Activated CD8-positive, alpha-beta T cell treated with anti-CD3 and anti-CD28 coated beads, Interleukin-2, amount 10 ng/mL, durations not matched to agents 7 days and 5 days (primary cell): ENCODE results near the gene ELMO1. TPM values are rescaled to one million over a fixed set of nuclear protein-coding genes. Genes with fewer than 3 reads are reported as not detected.

Source experiments
- ATAC-seq: fragments of 150-1000 bp; cut with Tn5 transposase; one replicate; pipeline ENCODE4 v1.10.0; 2021; ENCODE audit warnings: moderate library complexity
- CTCF ChIA-PET: fragments of 350-600 bp; sonication (Branson Sonifier 250); formaldehyde crosslinking; loops from one replicate; lab custom pipeline; 2021; ENCODE audit warnings: antibody characterized with exemption; lab: Charles Lee
- POLR2A ChIA-PET: fragments of 350-600 bp; sonication (Branson Sonifier 250); formaldehyde crosslinking; loops from one replicate; lab custom pipeline; 2021; ENCODE audit warnings: antibody characterized with exemption; lab: Charles Lee
- DNase-seq: peaks from one replicate; pipeline ENCODE4 v3.0.0-alpha.2; 2020
- H3K27ac Mint-ChIP-seq: one replicate; pipeline ENCODE4 v1.8.0; 2021; ENCODE audit warnings: mild to moderate bottlenecking, mixed read lengths
- H3K27me3 Mint-ChIP-seq: one replicate; pipeline ENCODE4 v1.8.0; 2021; ENCODE audit warnings: low read depth, mixed read lengths
- H3K36me3 Mint-ChIP-seq: one replicate; pipeline ENCODE4 v1.8.0; 2021; ENCODE audit warnings: low read depth, mixed read lengths
- H3K4me1 Mint-ChIP-seq: one replicate; pipeline ENCODE4 v1.8.0; 2021; ENCODE audit warnings: low read depth, mixed read lengths
- H3K4me3 Mint-ChIP-seq: one replicate; pipeline ENCODE4 v1.8.0; 2021; ENCODE audit warnings: mild to moderate bottlenecking, mixed read lengths
- H3K9me3 Mint-ChIP-seq: one replicate; pipeline ENCODE4 v1.8.0; 2022; ENCODE audit warnings: mixed read lengths; ENCODE audit not compliant: insufficient read depth
- total RNA-seq, 2 experiments: library from RNA; stranded (reverse); gene quantifications; one replicate each; pipeline ENCODE4 v1.2.3, GENCODE V29; 2021

The ELMO1 gene
- total RNA-seq, 2 experiments from 2014 or later = 64.0 to 68.5 TPM

GRCh38 chr7:37098762-37099161 lies 349.9 kb downstream of the ELMO1 start:
- Mint-ChIP-seq H3K27me3 (no peaks in the 10 kb centered on the region), H3K4me3 (no peak overlapping the region), H3K4me1 (peaks cover 19% of the 10 kb centered on the region), H3K9me3 (no peaks in the 10 kb centered on the region), H3K27ac (no peak overlapping the region), H3K36me3 (peaks cover 35% of the 10 kb centered on the region)
- ChIA-PET POLR2A (no interaction called here), CTCF (interaction anchor here (0.9 to 1.2 kb wide), 2 partner anchors 83 to 350 kb away, joined by 3 read pairs; no protein-coding TSS in a partner anchor)
- no peak for ATAC-seq
- no peak for DNase-seq

DNA sequence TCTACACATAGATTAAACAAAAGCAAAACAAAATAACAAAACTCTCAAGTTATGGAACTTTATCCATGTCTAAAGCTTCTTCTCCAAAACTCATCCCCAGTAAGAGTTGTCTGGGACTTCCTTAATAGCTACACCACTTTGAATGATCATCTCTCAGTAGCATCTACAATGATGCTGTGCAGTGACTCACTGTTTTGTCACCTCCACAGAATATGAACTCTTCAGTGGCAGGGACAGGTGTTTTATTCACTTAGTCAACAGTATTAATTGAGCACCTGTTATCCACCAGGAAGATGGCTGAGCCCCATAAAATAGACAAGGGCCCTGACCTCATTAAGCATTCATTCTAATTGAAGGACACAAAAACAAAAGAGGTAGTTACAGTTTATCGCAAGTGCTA lies 350.7 kb downstream of the ELMO1 start:
- Mint-ChIP-seq H3K9me3 (no peaks in the 10 kb centered on the region), H3K36me3 (peaks cover 39% of the 10 kb centered on the region), H3K27me3 (no peaks in the 10 kb centered on the region), H3K27ac (no peak overlapping the region), H3K4me1 (peaks cover 19% of the 10 kb centered on the region), H3K4me3 (no peak overlapping the region)
- ChIA-PET POLR2A (no interaction called here), CTCF (interaction anchor here (0.9 kb wide), 1 partner anchor 349 kb away, joined by 3 read pairs; no protein-coding TSS in a partner anchor)
- DNase-seq (no peak), ATAC-seq (no peak)

DNA sequence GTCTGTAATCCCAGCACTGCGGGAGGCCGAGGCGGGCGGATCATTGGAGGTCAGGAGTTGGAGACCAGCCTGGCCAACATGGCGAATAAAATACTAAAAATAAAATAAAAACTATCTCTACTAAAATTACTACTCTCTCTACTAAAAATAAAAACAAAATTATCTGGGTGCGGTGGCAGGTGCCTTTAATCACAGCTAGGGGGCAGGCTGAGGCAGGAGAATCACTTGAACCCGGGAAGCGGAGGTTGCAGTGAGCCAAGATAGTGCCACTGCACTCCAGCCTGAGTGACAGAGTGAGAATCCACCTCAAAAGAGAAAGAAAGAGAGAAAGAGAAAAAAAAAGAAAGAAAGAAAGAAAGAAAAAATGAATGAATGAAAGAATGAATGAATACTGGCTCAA lies 351.4 kb downstream of the ELMO1 start:
- H3K27ac Mint-ChIP-seq = no peak overlapping the region
- POLR2A ChIA-PET = no interaction called here
- no peaks in the 10 kb centered on the region for H3K27me3 Mint-ChIP-seq
- no peak for DNase-seq
- ATAC-seq = no peak
- peaks cover 45% of the 10 kb centered on the region for H3K36me3 Mint-ChIP-seq
- CTCF ChIA-PET = no interaction called here
- no peak overlapping the region for H3K4me3 Mint-ChIP-seq
- H3K4me1 Mint-ChIP-seq = peaks cover 17% of the 10 kb centered on the region
- H3K9me3 Mint-ChIP-seq = no peaks in the 10 kb centered on the region

DNA sequence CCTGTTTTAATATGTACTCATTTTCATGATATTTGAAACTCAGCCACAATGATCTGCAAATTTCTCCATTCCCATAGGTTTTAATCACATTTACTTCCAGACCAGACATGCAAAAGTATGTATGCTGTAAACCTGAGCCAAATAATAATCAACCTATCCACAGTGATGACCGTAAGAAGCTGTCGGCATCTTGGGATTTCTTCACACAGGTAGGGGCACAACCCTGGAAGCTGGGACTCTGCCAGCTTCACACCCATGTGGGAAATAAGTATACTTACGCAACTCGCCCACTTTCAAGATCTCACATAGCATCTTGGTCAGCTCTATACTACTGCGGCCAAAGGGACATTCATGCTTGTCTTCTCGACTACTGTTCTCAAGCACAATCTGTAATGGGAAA lies 352.3 kb downstream of the ELMO1 start:
- Mint-ChIP-seq H3K9me3 (peaks cover 2% of the 10 kb centered on the region), H3K27me3 (no peaks in the 10 kb centered on the region), H3K4me3 (no peak overlapping the region), H3K27ac (no peak overlapping the region), H3K4me1 (peaks cover 14% of the 10 kb centered on the region), H3K36me3 (peaks cover 50% of the 10 kb centered on the region)
- ATAC-seq (no peak), DNase-seq (no peak)
- POLR2A ChIA-PET = interaction anchor here (0.7 kb wide), 1 partner anchor 19 kb away, joined by 3 read pairs; no protein-coding TSS in a partner anchor
- CTCF ChIA-PET = no interaction called here

DNA sequence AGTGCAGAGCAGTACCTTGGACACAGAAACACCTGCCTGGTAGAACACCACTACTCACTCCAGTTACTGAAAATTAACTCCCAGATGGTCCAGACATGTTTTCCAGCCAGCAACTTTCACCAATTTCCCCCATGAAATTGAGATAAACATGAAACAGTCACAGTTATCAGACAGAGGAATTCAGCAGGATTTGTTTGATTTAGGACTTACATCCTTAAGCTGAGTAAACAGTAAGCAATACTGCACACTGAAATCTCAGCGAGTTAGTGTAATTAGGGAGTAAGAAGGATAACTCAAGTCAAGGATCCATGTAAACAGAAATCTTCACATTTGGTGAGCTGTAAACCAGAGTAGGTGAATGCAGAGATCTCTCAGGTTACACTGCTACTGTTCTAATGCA lies 353.5 kb downstream of the ELMO1 start:
- H3K4me1 Mint-ChIP-seq = peaks cover 5% of the 10 kb centered on the region
- H3K27ac Mint-ChIP-seq = no peak overlapping the region
- ATAC-seq (no peak), DNase-seq (no peak)
- ChIA-PET POLR2A (no interaction called here), CTCF (no interaction called here)
- H3K4me3 Mint-ChIP-seq = no peak overlapping the region
- peaks cover 56% of the 10 kb centered on the region for H3K36me3 Mint-ChIP-seq
- peaks cover 2% of the 10 kb centered on the region for H3K9me3 Mint-ChIP-seq
- H3K27me3 Mint-ChIP-seq = no peaks in the 10 kb centered on the region

GRCh38 chr7:37093257-37093656 lies 355.4 kb downstream of the ELMO1 start:
- no peaks in the 10 kb centered on the region for H3K27me3 Mint-ChIP-seq
- ChIA-PET CTCF (no interaction called here), POLR2A (interaction anchor here (0.6 kb wide), 1 partner anchor 25 kb away, joined by 3 read pairs; no protein-coding TSS in a partner anchor)
- H3K4me1 Mint-ChIP-seq = peaks cover 9% of the 10 kb centered on the region
- peaks cover 2% of the 10 kb centered on the region for H3K9me3 Mint-ChIP-seq
- DNase-seq = no peak
- H3K4me3 Mint-ChIP-seq = no peak overlapping the region
- no peak for ATAC-seq
- H3K36me3 Mint-ChIP-seq = peaks cover 54% of the 10 kb centered on the region
- H3K27ac Mint-ChIP-seq = no peak overlapping the region

DNA sequence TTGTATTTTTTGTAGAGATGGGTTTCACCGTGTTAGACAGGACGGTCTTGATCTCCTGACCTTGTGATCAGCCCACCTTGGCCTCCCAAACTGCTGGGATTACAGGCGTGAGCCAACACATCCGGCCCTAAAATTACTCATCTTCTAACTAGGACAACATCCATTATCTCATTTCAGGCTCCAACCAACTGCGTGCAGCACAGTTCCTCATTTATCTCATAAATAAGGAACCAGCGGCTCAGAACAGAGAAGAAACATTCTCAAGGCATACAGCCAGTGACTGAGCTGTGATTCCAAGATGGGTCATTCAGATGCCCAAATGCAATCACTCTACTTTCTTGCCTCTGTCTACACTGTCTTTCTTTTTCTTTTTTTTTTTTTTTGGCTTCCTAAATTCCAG lies 356.1 kb downstream of the ELMO1 start:
- POLR2A ChIA-PET = no interaction called here
- H3K4me3 Mint-ChIP-seq = no peak overlapping the region
- H3K27ac Mint-ChIP-seq = no peak overlapping the region
- H3K9me3 Mint-ChIP-seq = peaks cover 2% of the 10 kb centered on the region
- peaks cover 15% of the 10 kb centered on the region for H3K4me1 Mint-ChIP-seq
- CTCF ChIA-PET = no interaction called here
- ATAC-seq (no peak), DNase-seq (no peak)
- H3K36me3 Mint-ChIP-seq = peaks cover 54% of the 10 kb centered on the region
- no peaks in the 10 kb centered on the region for H3K27me3 Mint-ChIP-seq

DNA sequence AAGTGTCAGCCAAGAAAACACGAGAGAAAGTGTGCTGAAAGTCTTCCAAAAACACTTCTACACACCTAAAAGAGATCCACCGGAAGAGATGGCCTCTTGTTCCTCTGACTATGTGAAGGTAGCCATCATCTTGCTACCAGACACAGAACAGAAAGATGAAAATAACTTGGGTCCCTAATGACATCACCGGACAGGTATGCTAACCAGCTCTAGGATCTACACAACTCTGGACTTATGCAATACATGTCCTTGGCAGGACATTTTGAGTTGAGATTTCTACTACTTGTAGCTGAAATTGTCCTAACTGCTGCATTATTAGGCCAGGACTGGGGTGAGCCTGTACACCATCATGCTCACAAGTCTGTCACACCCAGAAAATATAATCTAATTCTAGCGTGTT lies 358.7 kb downstream of the ELMO1 start:
- no peak for ATAC-seq
- Mint-ChIP-seq H3K27ac (no peak overlapping the region), H3K36me3 (peaks cover 45% of the 10 kb centered on the region), H3K27me3 (no peaks in the 10 kb centered on the region), H3K4me3 (no peak overlapping the region), H3K4me1 (peaks cover 25% of the 10 kb centered on the region), H3K9me3 (peaks cover 2% of the 10 kb centered on the region)
- POLR2A ChIA-PET = interaction anchor here (0.6 kb wide), 1 partner anchor 60 kb away, joined by 3 read pairs; no protein-coding TSS in a partner anchor
- CTCF ChIA-PET = interaction anchor here (1.2 kb wide), 1 partner anchor 92 kb away, joined by 3 read pairs; no protein-coding TSS in a partner anchor
- DNase-seq = no peak

DNA sequence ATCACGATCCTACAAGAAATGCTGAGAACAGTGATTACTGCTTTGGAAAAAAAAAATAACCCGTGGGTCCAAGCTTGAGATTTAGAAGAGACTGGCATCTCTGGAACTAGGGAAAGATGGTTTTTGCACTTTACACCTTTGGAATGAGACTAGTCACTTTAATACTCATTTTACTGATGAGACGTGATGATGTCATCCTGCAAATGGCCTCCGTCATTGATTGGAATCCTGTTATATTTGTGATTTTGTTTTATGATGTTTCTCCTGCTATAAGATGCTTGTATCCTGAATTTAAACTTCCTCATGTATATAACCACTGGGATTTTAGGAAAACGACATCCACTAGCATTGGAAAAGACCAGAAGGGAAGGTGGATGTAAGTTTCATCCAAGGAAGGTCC lies 363.1 kb downstream of the ELMO1 start:
- H3K27me3 Mint-ChIP-seq = no peaks in the 10 kb centered on the region
- no peak overlapping the region for H3K27ac Mint-ChIP-seq
- ATAC-seq (no peak), DNase-seq (no peak)
- H3K36me3 Mint-ChIP-seq = peaks cover 30% of the 10 kb centered on the region
- no peaks in the 10 kb centered on the region for H3K9me3 Mint-ChIP-seq
- no peak overlapping the region for H3K4me3 Mint-ChIP-seq
- POLR2A ChIA-PET = no interaction called here
- peaks cover 40% of the 10 kb centered on the region for H3K4me1 Mint-ChIP-seq
- CTCF ChIA-PET = no interaction called here

- no peak for ATAC-seq
- Mint-ChIP-seq H3K36me3 (peaks cover 27% of the 10 kb centered on the region), H3K27ac (no peak overlapping the region), H3K4me1 (peaks cover 40% of the 10 kb centered on the region), H3K4me3 (no peak overlapping the region), H3K27me3 (no peaks in the 10 kb centered on the region), H3K9me3 (no peaks in the 10 kb centered on the region)
- CTCF ChIA-PET = no interaction called here
- no peak for DNase-seq
- POLR2A ChIA-PET = no interaction called here
Measured at GRCh38 chr7:37084303-37084702, 364.4 kb downstream of the ELMO1 start.

GRCh38 chr7:37083311-37084096 lies 365.2 kb downstream of the ELMO1 start:
- Mint-ChIP-seq H3K4me3 (no peak overlapping the region), H3K27me3 (no peaks in the 10 kb centered on the region), H3K27ac (no peak overlapping the region), H3K4me1 (peaks cover 38% of the 10 kb centered on the region), H3K9me3 (no peaks in the 10 kb centered on the region), H3K36me3 (peaks cover 27% of the 10 kb centered on the region)
- ATAC-seq (no peak), DNase-seq (no peak)
- POLR2A ChIA-PET = interaction anchor here (1.0 kb wide), 1 partner anchor 20 kb away, joined by 3 read pairs; no protein-coding TSS in a partner anchor
- CTCF ChIA-PET = interaction anchor here (0.5 to 0.9 kb wide), 2 partner anchors 9 to 208 kb away, joined by 3 read pairs; no protein-coding TSS in a partner anchor

- ChIA-PET CTCF (no interaction called here), POLR2A (no interaction called here)
- Mint-ChIP-seq H3K4me3 (no peak overlapping the region), H3K36me3 (peaks cover 29% of the 10 kb centered on the region), H3K4me1 (peaks cover 28% of the 10 kb centered on the region), H3K27me3 (no peaks in the 10 kb centered on the region), H3K27ac (no peak overlapping the region), H3K9me3 (no peaks in the 10 kb centered on the region)
- DNase-seq (no peak), ATAC-seq (no peak)
Measured at GRCh38 chr7:37081436-37081835, 367.2 kb downstream of the ELMO1 start.
